ENCODE measurements around the gene PTRHD1. TPM values are rescaled to one million over a fixed set of nuclear protein-coding genes. Genes with fewer than 3 reads are reported as not detected.

Gene PTRHD1
- total RNA-seq, 1 experiment from 2014 or later: 35.1 TPM

DNA sequence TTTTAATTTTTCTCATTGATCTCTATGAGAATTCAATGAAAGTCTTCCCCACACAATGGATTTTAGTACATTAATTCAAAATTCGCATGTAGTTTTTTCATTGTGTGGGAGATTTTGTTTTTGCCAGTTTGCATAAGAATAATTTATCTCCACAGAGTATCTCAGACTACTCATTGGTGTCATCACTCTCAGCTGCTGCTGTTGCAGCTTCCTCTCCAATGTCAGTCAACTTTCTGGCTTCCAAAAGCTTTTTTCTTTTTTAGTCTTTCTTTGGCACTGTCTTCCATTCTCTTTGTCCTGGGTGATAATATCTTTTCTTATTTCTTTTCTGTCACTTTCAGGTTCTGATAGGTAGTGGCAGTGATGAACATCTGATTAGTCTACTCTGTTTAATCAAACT lies 50.5 kb downstream of the PTRHD1 start:
- H3K4me1 Mint-ChIP-seq (ENCODE audit: insufficient read depth, unreplicated experiment): no peaks in the 10 kb centered on the region
- POLR2A ChIA-PET: no interaction called here
- intact Hi-C loops (cut with micrococcal nuclease): no loop called here

DNA sequence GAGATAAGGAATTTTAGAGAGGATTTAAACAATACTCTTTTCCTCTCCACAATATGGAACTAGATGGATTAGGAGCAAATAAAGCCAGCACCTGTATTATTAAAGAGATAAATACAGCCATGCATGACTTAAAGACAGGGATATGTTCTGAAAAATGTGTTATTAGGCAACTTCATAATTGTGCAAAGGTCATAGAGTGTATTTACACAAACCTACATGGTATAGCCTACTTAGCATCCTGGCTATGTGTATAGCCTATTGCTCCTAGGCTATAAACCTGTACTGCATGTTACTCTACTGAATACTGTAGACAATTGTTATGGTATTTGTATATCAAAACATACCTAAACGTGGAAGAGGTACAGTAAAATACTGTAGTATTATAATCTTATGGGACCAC lies 53.0 kb downstream of the PTRHD1 start:
- no peak for TF ChIP-seq CTCF (IDR thresholded peaks at IDR 0.05; ENCODE audit: unreplicated experiment)
- H3K9me3 Mint-ChIP-seq (ENCODE audit: unreplicated experiment): no peaks in the 10 kb centered on the region
- ChIA-PET POLR2A (no interaction called here), CTCF (no interaction called here)
- H3K27me3 Mint-ChIP-seq (ENCODE audit: insufficient read depth, unreplicated experiment): no peaks in the 10 kb centered on the region
- no peak for DNase-seq (ENCODE audit: unreplicated experiment)
- no peak overlapping the region for H3K27ac Mint-ChIP-seq (ENCODE audit: low read depth, unreplicated experiment)
- intact Hi-C loops (cut with micrococcal nuclease): no loop called here
- no peak overlapping the region for H3K4me3 Mint-ChIP-seq (ENCODE audit: unreplicated experiment)
- no TSS peak for BruUV-seq (replicated peaks)
- no peaks in the 10 kb centered on the region for H3K4me1 Mint-ChIP-seq (ENCODE audit: insufficient read depth, unreplicated experiment)
- peaks cover 12% of the 10 kb centered on the region for H3K36me3 Mint-ChIP-seq (ENCODE audit: insufficient read depth, unreplicated experiment)

More for the DNA sequence above, 50.5 kb downstream of the PTRHD1 start:
- Mint-ChIP-seq H3K4me3 (ENCODE audit: unreplicated experiment) (no peak overlapping the region), H3K36me3 (ENCODE audit: insufficient read depth, unreplicated experiment) (peaks cover 16% of the 10 kb centered on the region), H3K27me3 (ENCODE audit: insufficient read depth, unreplicated experiment) (no peaks in the 10 kb centered on the region), H3K9me3 (ENCODE audit: unreplicated experiment) (no peaks in the 10 kb centered on the region), H3K27ac (ENCODE audit: low read depth, unreplicated experiment) (no peak overlapping the region)
- no TSS peak for BruUV-seq (replicated peaks)
- no peak for TF ChIP-seq CTCF (IDR thresholded peaks at IDR 0.05; ENCODE audit: unreplicated experiment)
- DNase-seq (ENCODE audit: unreplicated experiment): no peak
- CTCF ChIA-PET: no interaction called here

Other genes starting within 250 kb of the PTRHD1 start
- 10.6 and 14.9 TPM in 2 replicates for gene CENPO, start within 50 bp of the PTRHD1 start, total RNA-seq (2022)
- 50.3 and 62.9 TPM in 2 replicates for gene ADCY3, start 126.8 kb upstream of the PTRHD1 start, total RNA-seq (2022)
- 5.8 and 7.1 TPM in 2 replicates for gene DNAJC27, start 178.6 kb upstream of the PTRHD1 start, total RNA-seq (2022)
- 0.09 and 0.10 TPM in 2 replicates for gene EFR3B, start 248.7 kb upstream of the PTRHD1 start, total RNA-seq (2022)

Data from MCF 10A (cell line).